Suppressor macrophage (primary cell): ENCODE results near the gene STK39.
A peak's percentile ranks its signal among the peaks of the same experiment; 100 is the strongest.
"Not testable (repeated sequence)": the region's sequence is repeated elsewhere in the genome, so short reads cannot be mapped to it uniquely, and the experiment has no call there.

Source experiments
- DNase-seq, 4 experiments: peaks; one replicate each; pipeline ENCODE4 v3.0.0-alpha.2; 2020 to 2022
- total RNA-seq, 17 experiments: gene quantifications; one replicate each; lab custom pipeline; 2026; ENCODE audit warnings: mixed read lengths in 6 of 17, inconsistent platforms in 3 of 17; lab: John Stamatoyannopoulos, UW

STK39 gene
- total RNA-seq: 13.4 to 33.9 (median 19.6) reads per million in 17 experiments

DNA sequence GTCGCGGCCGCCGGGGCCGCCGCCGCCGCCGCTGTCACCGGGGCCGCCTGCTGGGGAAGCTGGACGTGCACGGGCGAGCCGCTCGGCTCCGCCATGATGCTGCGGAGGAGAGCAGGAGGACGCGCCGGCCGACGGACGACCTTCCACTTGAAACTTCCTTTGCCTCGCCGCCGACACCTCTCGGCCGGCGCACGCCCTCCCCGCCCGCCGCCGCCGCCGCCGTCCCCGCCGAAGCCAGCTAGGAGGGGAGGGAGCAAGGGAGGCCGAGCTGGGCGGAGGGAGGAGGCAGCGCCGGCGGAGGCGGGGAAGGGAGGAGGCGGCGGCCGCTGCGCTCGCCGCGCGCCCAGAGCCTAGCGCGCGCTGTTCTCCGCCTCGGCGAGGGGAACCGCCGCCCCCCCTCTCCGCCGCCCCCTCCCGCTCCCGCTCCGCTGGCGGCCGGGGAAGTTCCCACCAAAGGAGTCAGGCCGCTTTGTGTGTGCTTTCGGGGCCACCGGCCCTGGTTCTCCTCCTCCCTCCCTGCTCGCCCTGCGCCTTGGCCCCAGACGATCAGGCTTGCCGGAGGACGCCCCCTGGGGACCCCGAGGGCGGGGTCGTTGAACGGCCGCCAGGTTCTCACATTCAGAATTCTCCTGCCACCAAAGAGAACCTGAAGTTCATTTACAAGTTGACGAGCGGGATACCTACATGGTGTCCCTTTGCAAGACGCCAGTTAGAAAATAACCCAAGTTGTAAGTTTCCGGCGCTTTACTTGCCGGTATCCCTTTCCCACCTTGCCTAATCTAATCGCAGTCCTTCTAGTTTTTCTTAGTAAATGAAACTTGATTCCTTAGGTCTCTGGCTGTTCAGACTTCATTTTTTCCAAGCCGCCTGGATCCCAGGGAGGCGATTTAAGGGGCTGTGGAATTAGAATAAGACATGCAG, at the start of gene STK39:
TSS of gene STK39 (minus strand) at position 255 of the 921 bp plus-strand sequence. CDS start at position 95, 160 bp downstream.
- peak; percentile 62 to 87 (median 75) for DNase-seq

DNA sequence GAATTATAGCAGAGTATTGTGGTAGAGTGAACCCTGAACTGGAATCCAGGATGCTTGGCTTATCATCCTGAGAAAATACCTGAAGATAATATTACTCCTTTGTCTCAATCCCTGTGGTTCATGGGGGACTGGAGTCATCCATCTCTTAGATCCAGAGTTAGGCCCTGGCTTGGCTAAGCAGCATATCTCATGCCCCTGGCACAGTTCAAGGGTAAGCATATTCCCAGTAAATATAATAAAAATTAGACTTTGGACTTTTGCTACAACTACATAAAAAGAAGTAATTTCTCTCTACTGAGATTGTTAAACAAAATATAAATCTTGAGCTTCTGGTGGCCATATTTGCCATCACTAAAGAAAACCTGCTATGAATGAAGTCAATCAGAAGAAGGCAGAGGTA, 47.7 kb upstream of the STK39 start:
- DNase-seq: no peak

DNA sequence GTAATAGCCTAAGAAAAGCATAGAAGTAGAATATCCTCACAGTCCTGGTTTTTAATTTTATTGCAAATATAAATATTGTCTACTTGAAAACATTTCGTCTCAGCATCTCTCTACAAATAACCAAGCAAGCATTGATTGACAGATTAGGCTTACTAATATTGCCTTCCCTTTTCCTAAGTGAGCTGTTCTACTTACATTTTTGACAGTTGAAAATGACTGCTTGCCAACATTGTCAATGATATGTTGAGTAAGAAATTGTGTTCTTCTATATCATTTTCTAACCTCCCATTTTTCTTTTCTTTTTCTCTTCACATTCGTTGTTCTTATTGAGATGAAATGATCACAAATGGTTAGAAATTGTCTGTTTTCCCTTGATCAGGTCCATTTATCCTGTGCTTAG, 47.0 kb upstream of the STK39 start:
- no peak for DNase-seq

DNA sequence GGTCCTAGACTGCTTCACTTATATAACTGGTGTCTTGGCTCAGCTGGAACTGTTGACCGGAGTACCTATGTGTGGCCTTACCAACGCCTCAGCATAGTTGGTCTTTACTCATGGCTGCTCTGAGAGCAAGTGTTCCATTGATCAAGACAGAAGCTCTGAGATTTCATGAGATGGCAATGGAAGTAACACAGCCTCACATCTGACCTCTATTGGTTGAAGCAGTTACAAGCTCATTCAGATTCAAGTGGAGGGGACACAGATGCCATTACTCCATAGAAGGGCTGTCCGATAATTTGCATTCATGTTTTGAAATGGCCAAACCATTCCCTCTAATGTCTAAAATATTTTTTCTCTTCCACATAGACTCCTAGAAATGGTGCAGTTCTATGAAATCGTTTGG, 46.4 kb upstream of the STK39 start:
- no peak for DNase-seq

DNA sequence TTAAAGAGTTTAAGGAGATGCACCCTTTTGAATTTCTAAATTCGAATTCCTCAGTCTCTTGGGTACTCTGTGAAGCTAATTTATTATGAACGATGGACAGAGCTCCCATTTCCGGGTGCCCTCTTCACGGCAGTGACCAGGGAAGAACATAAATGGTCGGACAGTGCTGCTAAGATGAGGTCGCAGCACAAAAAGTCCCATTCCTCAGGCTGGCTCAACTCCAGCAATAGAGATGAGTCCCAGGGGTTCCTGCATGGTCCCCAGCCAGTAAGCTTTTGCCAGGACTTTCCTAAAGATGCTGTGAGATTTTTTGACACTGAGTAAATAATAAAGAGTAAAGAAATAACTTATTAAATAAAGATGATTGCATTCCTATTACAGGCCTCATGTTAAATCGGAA, 43.0 kb upstream of the STK39 start:
- no peak for DNase-seq

DNA sequence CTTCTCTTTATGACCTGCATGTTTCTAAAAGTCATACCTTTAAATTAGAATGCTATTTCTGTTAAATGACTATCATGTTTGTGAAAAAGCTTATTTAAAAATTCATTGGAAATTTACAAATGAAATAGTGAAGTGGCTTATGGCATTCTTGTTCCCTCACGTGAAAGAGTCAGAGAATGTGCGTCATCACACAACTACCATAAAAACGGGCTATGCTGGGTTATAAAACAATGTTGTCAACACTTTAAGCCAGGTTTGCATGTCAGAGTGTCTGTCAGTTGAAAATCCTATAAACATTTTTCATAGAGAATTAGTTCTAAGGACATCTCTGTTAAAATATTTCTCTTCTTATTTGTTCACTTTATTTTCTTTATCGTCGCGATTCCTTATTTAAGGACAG, 42.5 kb upstream of the STK39 start:
- DNase-seq: no peak

DNA sequence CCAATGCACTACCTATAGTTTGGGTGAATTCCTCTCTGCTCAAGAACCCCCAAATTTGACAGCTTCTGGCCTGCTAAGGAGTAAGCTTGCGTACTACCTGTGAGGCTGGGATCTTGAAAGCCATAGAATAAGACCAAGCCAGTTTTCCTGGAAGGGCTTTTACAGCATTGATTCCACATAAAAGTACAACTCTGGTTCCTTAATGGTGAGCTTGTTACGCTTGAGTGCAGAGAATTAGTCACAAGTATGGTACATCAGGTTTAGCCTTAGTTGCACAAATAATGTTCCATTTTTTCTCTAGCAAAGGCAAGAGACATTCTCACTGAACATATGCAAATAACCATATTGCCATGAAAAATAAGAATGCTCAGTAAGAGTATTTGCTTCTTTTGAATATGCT, 39.1 kb upstream of the STK39 start:
- DNase-seq: no peak

DNA sequence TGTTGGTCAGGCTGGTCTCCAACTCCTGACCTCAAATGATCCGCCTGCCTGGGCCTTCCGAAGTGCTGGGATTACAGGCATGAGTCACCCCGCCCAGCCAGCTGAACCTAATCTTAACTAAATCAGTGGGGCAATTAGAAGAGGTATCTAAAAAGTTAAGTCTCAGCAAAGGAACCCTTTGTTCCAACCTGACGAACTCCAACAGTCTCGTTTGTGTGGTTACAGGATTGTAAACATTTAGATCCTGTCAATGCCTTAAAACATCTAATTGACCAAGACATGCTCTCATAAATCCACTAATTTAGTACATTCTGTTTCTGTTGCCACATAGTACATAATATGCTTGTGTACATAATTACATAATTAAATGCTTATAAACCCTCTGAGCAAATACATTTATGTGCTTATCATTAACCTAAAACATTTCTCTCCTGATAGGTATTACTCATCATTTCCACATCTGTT, 31.1 kb upstream of the STK39 start:
- DNase-seq: no peak

DNA sequence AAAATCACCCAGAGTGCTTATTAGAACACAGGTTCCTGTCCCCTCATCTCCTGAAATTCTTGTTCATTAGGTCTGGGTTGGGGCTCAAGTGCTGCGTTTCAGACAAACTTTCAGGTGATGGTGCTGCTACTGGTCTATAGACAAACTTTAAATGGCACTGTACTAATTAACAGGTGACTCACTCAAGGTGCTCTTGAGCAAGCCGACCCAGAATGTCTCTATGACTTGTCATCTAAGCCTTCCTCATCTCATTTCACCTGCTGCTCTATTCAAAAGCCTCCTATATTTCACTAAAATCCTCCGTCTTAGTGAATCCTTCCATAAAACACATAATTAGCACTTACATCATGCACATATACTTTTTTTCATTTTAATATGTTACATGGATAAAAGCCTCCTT, 29.9 kb upstream of the STK39 start:
- no peak for DNase-seq

DNA sequence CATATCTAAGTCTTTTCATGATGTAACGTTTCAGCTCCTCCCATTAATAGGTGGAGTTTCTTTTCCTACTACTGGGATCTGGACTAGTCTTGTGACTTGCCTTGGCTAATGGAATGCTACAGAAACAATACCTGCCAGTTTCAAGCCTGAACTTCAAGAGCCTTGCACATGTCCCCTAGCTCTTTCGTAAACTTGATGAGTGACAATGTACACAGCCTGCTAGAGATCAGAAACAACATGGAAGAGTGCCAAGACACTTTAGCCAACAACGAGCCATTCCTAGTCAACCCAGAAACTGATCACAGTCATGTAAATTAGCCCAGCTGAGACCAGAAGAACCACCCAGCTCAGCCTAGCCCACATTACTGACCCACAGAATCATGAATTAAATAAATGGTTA, 24.8 kb upstream of the STK39 start:
- no peak for DNase-seq

DNA sequence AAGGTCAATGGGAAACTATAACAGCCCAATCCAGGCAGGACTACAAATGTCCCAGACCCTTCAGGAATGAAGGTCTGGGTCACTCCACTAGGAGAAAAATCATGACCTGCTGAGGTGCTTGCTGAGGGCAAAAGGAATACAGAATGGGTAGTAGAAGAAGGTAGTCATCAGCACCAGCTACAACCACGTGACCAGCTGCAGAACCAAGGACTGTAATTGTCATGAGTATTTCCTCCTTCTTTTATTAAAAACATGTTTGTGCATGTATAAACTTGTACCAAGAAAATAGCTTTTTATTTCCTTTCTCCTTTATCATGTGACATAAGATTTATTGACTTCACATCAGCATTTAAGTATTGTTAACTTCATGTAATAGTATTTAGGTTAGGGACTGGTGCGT, 15.5 kb upstream of the STK39 start:
- DNase-seq: not testable (repeated sequence)

DNA sequence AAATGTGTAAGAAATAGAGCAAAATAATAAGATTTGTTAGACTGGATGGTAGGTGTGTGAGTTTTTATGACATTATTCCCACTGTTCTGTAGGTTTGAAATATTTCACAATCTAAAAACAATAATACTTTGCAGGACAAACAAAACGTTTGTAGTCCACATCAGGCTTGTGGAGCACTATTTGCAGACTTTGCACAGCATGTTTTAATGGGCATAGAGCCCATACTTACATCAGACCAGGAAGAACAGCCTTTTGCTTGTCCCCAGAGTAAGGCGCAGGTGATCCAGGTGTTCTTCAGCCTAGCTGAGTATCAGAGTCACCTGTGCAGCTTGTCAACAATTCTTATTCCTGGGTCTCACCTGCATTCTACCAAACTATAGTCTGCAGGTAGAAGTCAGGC, 9.1 kb upstream of the STK39 start:
- DNase-seq: no peak

DNA sequence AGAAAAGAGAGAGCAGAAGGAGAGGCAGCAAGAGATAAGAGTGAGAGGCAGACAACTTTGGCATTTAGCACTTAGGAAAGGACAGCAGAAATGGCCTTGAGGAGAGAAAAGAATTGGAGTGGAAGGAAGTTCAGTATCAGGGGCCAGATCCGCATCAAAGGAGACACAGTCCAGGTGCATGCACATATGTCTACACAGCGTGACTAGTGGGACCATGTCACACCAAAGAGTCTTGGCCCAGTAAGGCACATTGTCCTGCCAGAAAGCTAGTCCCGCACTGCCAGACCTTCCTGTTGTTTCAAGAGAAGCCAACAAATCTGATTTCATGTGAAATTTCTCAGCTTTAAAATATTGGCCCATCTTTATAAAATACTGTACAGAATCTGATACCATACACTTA, 8.5 kb upstream of the STK39 start:
- DNase-seq: no peak

DNA sequence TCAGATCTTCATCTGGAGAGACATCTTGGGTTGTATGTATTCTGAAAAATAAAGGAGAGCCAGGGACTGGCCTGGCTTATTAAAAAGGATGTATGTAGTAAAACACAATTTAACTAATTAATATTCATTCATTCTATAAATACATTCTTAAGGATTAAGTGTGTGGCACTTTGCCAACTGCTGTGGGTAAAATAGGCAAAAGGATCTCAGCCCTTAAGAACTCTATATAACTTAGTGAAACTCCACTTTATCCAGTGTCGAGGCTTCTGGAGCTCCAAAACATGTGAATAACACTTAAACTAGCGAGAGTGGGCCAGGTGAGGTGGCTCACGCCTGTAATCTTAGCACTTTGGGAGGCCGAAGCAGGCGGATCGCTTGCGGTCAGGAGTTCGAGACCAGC, 7.7 kb upstream of the STK39 start:
- no peak for DNase-seq

DNA sequence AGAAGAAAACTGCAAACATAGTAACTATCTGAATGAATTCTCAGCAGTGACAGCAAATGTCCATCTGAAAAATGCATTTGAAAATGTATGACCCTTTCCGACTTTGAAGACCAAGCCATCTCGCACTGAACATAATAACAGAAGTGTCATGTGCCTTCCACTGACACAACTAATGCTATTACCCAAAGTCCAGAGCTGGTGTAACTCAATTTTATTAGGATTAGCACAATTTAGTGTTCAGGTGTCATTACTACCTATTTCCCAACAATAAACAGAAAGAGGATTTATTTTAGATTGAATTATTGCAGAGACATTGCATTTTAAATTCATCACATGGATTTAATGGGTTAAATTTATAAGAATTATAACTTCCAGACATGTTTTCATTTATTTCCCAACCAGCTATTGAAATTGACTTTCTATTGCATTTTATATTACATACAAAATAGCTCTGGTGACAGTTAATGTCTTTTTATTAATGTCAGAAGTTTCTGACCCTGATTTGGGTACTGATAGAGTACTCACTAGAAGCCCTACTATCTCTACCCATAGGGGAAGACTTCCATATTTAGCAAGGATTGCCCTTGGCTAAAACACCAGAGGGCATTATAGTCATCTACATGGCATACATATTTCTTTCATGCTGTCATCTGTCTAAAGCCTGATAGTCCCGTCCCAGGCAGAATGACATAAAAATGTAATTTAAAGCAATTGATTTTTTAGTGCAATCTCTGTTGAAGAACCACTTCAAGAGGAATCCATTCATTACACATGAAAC, 7.0 kb upstream of the STK39 start:
- DNase-seq: no peak

DNA sequence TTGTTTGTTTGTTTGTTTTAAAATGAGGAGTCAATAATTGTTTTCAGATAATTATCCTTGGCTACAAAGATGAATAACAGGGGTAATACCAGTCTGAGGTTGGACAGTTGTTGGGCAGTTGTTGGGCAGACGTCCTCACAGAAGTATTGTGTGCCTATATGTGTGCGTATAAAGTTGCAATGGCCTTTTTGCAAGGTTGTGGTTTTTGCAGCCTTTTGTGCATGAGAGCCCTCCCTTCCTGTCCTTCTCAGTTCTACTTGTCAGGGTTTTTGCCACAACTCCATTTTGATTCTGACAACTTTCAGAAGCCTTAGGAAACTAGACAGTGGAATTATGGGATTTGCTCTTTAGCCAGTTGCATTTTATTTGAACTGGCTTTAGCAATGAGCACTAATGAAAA, 6.0 kb upstream of the STK39 start:
- no peak for DNase-seq

DNA sequence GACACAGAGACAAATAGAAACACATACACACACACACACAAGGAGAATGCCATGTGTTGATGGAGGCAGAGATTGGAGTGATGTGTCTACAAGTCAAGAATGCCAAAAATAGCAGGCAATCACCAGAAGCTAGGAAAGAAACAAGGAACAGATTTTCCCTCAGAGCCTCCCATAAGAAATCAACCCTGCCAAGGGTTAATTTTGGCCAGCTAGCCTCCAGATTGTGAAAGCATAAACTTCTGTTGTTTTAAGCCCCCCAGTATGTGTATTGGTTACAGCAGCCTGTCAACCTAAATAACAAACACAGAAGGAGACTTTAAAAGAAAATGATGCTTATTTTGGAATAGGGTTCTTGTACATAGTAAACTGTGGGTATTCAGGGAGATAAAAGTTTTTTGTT, 5.6 kb upstream of the STK39 start:
- DNase-seq: no peak

DNA sequence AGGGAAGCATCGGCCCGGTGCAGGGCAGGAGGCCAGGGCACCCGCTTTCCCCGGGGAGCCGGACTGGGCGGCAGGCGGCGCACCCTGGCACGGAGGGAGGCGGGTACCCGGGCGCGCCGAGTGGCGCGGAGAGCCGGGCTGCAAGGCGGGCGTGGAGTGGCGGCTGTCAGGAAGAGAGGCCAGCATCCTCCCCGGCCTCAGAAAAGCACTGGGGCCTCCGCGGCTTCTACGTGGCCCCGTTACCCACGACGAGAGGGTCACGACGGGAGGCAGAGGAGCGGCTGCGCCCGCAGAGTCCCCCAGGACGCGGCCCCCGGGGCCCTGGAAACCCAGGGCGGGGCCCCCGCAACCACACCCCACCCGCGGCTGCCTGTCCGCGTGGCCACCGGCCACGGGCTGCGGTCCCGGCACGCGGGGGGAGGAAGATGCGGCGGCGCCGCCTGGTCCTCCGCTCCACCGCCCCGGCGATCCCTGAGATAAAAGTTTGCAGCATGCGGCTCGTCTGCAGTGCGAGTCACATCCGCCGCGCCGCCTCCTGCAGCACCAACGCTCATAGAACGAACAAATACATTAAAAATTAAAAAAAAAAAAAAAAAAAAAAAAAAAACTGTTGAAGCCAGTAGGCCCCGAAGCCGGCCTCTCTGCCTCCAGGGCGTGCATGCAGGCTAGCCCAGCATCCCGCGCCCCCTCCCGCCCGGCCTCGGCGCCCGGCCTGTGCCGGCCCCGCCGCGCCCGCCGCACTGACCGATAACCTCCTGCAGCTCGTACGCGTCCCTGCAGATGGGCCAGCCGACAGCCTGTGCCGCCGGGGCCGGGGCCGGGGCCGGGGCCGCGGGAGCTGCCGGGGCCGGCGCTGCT, 683 bp downstream of the STK39 start:
- peak; percentile 66 to 90 (median 79) for DNase-seq

DNA sequence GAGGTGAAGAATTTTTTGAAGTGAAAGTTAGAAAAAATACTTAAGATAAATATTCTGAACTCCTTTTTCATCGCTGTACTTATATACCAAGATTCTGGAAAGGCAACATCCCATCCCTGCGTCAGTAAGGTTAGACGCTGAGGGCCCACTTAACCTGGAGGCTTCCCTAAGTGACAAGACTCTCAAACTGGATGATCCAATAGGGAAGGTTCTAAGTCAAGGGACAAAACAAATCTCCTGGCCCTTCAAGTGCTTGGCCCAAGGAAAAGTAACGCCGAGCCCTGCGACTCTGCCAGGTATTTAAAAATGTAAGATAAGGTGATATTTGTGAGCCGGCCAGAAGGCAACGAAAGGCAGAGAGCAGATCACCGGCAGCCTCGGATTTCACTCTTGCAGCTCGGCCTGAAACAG, 1.3 kb downstream of the STK39 start:
- no peak for DNase-seq

DNA sequence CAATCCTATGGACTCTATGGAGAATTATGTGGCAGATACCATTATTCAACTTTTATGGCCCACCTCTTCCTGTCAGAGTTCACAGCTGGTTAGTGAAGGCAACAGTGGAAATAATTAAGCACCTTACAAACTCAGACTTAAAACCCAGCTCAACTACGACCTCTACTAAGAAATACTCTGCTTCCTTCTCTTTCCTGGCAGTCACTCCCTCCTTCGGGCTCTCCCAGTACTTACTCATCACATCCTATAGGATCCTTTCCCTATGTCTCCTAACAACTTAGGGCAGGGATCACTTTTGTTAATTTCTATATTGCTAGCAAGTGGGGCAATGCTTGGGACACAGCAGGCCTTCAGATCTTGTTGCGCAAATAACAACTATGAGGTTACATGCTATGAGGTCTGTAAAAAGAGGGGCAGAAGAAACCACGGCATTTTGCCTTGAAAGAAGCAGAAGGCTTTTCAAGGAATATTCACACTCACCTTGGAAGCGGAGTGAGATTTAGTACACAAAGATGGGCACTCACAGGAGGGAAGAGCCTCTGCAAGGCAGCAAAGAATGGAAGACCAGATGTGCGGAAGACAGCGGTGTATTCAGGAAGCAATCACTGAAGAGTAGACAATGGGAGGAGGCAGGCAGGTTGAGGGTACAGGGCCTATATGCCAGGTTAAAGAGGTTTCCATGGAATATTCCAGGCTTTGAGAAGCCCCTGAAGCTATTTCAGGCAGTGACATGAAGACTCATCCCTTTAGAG, 2.1 kb downstream of the STK39 start:
- no peak for DNase-seq

DNA sequence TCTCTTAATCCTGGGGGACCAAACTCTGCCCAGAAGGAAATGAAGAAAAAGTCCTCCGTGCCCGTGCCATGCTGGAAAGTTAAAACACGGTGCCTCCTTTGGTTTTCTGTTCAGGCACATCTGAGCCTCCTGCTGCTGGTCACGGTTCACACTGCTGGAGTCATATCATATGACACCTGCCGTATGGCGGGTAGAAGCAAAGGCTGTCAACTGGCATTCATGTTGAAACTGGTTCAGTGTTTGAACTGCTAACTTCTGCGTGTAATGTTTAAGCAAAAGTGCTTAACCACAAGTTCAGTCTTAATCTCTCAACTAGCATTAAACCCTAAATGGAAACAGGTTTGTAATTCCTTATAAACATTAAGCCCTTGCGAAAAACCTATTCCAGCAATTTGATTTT, 3.1 kb downstream of the STK39 start:
- DNase-seq: no peak

DNA sequence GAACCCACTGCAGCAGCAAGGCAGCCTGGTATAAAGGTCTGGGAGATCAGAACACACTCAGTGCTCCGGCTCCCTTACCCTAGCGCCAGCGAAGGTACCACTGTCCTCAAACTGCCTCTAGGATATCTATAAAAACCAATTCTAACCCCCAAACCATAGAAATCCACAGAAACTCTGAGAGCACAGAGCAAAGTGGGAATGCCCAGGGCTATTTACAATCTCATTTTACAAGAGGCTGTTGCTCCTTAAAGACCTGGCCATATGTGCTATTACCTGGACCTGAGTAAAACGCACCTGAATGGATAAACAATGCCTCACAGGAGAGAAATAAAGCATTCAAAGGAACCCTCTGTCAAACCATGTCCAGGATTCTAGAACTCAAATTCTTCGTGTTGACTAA, 4.3 kb downstream of the STK39 start:
- DNase-seq: no peak
